GM12873 (cell line): ENCODE data around the gene HPCAL1.

Source experiments
- CTCF ChIP-seq: IDR thresholded peaks from 2 replicates; pipeline ENCODE4 v1.5.1; 2012; ENCODE audit warnings: low read depth, mild to moderate bottlenecking, moderate library complexity, low read length, control low read depth; ENCODE audit not compliant: insufficient read depth; ENCODE audit errors: missing control alignments

HPCAL1 gene

DNA sequence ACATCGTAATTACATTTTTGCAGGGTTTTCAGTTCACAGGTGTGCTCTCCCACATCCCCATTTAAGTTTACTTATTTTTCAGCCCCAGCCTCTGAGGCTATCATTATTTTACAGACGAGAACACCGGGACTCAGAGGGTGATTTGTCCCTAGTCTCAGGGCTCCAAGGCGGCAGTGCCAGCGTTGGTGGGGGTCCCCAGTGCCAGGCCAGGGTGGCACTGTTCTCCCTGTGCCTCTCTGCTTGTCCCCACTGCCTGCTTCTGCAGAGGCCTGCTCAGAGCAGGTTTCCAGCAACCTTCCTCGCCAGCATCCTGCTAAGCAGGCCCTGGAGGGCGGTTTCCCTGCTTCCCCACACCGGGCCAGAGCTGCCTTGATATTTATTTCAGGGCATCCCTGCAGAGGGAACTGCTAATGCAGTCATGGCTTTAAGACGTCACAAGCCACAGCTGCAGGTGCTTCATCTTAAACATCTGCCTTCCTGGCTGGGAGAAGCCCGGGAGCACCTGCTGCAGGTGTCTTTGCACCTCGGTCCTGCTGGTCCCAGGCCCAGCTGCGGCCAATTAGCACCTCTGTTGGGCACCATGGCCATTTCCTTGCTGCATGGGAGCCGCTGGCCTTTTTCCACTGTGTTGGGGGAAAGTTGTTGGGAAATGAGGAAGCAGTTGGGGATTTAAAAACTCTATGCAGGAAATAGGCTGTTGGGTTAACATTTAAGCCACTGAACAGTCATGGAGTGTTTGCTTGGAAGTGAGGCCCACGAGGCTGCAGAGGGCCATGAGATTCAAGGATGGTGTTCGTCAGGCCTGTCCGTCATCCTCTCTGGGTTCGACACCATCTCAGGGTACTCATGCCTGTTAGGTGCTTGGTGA, 22.8 kb downstream of the HPCAL1 start:
- TF ChIP-seq CTCF: no peak

DNA sequence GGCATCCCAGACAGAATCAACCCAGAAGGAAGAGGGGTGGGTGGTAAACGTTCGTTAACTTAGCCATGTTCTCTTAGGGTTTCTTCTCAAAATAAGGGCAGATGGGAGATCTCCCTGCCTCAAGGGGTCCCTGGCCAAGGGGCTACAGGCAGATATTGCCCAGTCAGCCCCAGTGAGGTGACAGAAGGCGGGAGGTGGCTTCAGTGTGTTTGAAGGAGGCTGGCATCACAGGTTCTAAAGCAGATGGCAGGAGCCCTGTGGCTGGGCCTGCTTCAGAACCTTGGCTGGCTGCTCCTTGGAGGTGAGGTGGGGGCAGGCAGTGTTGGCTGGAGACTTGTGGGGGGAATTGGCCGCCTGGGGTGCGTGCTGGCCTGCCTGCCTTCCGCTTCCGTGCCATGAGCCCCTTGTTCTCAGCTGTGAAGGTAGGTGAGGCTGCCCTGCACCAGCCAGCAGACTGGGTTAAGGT, 23.5 kb downstream of the HPCAL1 start:
- no peak for TF ChIP-seq CTCF

GRCh38 chr2:10326707-10327594, 24.2 kb downstream of the HPCAL1 start:
- no peak for TF ChIP-seq CTCF

DNA sequence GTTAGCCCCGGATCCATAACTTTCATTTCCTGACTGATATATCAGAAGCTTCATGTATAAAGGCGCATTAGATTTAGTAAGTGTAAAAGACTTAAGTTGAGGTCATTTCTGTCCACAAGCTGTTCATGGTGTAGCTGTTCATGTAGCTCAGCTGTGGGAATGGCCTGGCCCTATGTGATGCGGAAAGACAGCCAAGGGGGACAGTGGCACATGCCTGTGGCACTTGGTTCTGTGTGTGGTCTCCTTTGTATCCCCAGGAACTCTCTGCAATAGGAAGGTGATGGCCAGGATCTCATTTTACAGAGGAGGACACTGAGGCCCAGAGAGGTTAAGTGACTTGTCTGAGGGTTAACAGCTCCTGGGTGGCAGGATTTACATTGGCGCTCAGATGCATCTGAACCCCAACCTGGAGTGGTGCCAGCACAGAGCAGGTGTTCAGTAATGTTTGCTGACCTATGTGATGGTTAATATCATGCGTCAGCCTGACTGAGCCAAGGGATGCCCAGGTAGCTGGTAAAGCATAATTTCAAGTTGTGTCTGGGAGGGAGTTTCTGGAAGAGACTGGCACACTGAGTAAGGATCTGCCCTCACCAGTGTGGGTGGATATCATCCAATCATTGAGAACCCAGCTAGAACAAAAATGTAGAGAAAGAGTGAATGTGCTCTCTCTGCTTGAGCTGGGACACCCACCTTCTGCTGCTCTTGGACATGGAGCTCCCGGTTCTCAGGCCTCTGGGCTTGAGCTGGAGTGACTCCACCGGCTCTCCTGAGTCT, 25.4 kb downstream of the HPCAL1 start:
- no peak for TF ChIP-seq CTCF

DNA sequence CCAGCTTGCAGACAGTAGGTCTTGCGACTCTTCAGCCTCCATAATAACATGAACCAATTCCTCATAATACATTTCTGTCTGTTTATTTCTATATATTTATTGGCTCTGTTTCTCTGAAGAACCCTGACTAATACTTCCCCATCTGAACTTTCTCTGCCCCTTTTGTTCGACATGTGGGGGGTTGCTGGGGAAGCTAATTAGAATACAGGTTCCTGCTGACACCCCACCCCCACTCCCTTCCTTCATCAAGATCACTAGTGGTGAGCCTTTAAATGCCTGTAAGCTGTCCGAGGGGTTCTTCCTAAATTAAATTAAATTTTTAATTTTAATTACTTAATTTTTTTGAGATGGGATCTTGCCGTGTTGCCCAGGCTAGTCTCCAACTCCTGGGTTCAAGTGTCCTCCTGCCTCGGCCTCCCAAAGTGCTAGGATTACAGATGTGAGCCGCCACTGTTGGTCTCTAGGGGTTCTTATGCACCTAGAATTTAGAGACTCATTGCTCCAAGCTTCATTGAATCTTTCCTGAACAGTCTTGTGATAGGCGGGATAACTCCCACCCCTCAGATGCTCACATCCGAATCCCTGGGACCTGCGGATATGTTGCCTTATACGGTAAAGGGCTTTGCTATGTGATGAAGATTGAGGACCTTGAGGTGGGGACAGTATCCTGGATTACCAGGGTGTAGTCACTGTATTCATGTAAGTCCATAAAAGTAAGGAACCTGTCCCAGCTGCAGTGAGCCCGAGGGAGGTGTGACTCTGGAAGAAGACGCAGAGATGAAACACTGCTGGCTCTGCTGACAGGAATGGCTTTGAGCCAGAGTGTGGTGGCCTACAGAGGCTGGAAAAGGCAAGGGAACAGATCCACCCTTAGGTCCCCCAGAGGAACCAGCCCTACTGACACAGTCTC, 26.2 kb downstream of the HPCAL1 start:
- TF ChIP-seq CTCF: no peak

DNA sequence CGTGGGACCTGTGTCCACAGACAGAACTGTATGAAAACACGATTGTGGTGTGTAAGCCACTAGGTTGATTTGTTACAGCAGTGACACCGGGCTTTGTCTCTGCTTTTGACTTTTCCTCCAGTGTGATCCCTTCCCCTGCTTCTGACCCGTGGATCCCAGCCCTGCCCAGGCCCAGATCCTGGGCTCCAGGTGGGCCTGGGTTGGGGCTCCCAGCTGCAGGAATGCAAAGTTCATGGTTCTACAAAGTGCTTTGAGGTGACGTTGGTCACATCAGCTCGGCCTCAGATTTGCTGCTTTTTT, 26.8 kb downstream of the HPCAL1 start:
- no peak for TF ChIP-seq CTCF
